DND-41 (cell line): ENCODE results near the gene OR12D2.

ENCODE experiments used
- EZH2 ChIP-seq: IDR thresholded peaks from 3 replicates; pipeline ENCODE4 v1.6.1; 2012; ENCODE audit warnings: borderline replicate concordance, low read depth, mild to moderate bottlenecking, moderate library complexity, low read length, inconsistent platforms; ENCODE audit not compliant: severe bottlenecking
- TF ChIP-seq, protein P1 (sequence below): IDR thresholded peaks from 2 replicates; pipeline ENCODE4 v1.5.1; 2012; ENCODE audit warnings: borderline replicate concordance, low read length, moderate library complexity, mild to moderate bottlenecking; ENCODE audit not compliant: poor library complexity, severe bottlenecking; ENCODE audit errors: extremely low read depth

DNA sequence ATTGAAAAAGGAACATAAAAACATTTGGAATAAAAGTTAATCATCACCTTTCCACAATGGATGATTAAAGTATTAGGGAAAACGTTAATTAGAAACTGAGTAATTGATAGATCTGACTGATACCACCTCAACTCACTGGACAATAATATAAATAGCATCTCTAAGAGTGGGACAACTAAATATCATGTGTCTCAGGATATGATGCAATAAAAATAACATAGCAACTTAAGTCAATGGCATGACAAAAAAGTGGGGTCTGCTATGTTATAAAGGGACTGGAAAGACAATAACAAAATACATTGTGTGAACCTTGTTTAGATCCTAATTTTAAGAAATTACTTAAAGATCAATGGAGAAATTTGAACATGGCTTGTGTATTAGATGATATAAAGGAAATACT is 29.6 kb downstream of the OR12D2 start:
- TF ChIP-seq, protein P1, sequence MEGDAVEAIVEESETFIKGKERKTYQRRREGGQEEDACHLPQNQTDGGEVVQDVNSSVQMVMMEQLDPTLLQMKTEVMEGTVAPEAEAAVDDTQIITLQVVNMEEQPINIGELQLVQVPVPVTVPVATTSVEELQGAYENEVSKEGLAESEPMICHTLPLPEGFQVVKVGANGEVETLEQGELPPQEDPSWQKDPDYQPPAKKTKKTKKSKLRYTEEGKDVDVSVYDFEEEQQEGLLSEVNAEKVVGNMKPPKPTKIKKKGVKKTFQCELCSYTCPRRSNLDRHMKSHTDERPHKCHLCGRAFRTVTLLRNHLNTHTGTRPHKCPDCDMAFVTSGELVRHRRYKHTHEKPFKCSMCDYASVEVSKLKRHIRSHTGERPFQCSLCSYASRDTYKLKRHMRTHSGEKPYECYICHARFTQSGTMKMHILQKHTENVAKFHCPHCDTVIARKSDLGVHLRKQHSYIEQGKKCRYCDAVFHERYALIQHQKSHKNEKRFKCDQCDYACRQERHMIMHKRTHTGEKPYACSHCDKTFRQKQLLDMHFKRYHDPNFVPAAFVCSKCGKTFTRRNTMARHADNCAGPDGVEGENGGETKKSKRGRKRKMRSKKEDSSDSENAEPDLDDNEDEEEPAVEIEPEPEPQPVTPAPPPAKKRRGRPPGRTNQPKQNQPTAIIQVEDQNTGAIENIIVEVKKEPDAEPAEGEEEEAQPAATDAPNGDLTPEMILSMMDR, result no peak
- no peak for TF ChIP-seq EZH2
